AG09309 (cell line): ENCODE results near the gene GPC4.
"Not testable (repeated sequence)": the region's sequence is repeated elsewhere in the genome, so short reads cannot be mapped to it uniquely, and the experiment has no call there.

Experiments used
- DNase-seq: peaks from one replicate; pipeline ENCODE4 v3.0.0-alpha.2; 2010; ENCODE audit warnings: low read depth
- H3K4me3 ChIP-seq: 2 replicates; pipeline ENCODE4 v1.5.1; 2011; ENCODE audit warnings: mild to moderate bottlenecking, low read depth, low read length, moderate library complexity; ENCODE audit not compliant: control insufficient read depth
- CTCF ChIP-seq: IDR thresholded peaks from 2 replicates; pipeline ENCODE4 v1.5.1; 2011; ENCODE audit warnings: mild to moderate bottlenecking, low read depth, low read length, inconsistent platforms; ENCODE audit not compliant: insufficient read depth, control insufficient read depth; ENCODE audit errors: missing control alignments

Gene GPC4

GRCh38 chrX:133285341-133285740 is 129.9 kb downstream of the GPC4 start:
- DNase-seq = no peak
- no peak for TF ChIP-seq CTCF
- no peak overlapping the region for H3K4me3 ChIP-seq

- not testable (repeated sequence) for H3K4me3 ChIP-seq, DNase-seq
Measured at GRCh38 chrX:133279112-133279730, 136.1 kb downstream of the GPC4 start.

GRCh38 chrX:133273180-133273579 is 142.1 kb downstream of the GPC4 start:
- H3K4me3 ChIP-seq = no peak overlapping the region
- DNase-seq = no peak
- TF ChIP-seq CTCF = no peak

- no peak overlapping the region for H3K4me3 ChIP-seq
- DNase-seq = no peak
- TF ChIP-seq CTCF = no peak
Measured at GRCh38 chrX:133269168-133269567, 146.1 kb downstream of the GPC4 start.

GRCh38 chrX:133267621-133268020 is 147.7 kb downstream of the GPC4 start:
- no peak for DNase-seq
- TF ChIP-seq CTCF = no peak
- no peak overlapping the region for H3K4me3 ChIP-seq

GRCh38 chrX:133265331-133265730 is 150.0 kb downstream of the GPC4 start:
- H3K4me3 ChIP-seq = no peak overlapping the region
- TF ChIP-seq CTCF = no peak
- DNase-seq = no peak

- no peak overlapping the region for H3K4me3 ChIP-seq
- no peak for TF ChIP-seq CTCF
- DNase-seq = no peak
Measured at GRCh38 chrX:133258481-133258880, 156.8 kb downstream of the GPC4 start.
